Measurements from ENCODE around the gene TBC1D8. TPM values are rescaled to one million over a fixed set of nuclear protein-coding genes. Genes with fewer than 3 reads are reported as not detected.

TBC1D8 gene
- total and polyA plus RNA-seq, 2 of the 13 experiments (the other 11 are each of a cell fraction or from before 2014, with no cell fraction given), result 45.1 to 95.4 TPM

GRCh38 chr2:101001691-101002561 lies 149.3 kb downstream of the TBC1D8 start, which contains the start of gene RPL31 (continued):
- no peak for TF ChIP-seq FUBP1 (CRISPR knock-in tag; IDR thresholded peaks at IDR 0.05; ENCODE audit: borderline replicate concordance)
- peak; percentile 73 for TF ChIP-seq ETV5 (CRISPR knock-in tag; IDR thresholded peaks at IDR 0.05; ENCODE audit: borderline replicate concordance)
- TF ChIP-seq ZNF205 (CRISPR knock-in tag; IDR thresholded peaks at IDR 0.05), result peak; percentile 92; the same call in 1 of the 2 replicates
- TF ChIP-seq ZNF44 (CRISPR knock-in tag; IDR thresholded peaks at IDR 0.05), result peak; percentile 96
- peak; percentile 94 for TF ChIP-seq ZFP37 (CRISPR knock-in tag; IDR thresholded peaks at IDR 0.05; ENCODE audit: borderline replicate concordance)
- peak; percentile 97 for TF ChIP-seq AGO2 (optimal IDR thresholded peaks at IDR 0.05; ENCODE audit: low read depth, low read length)
- TF ChIP-seq ZBTB7B (CRISPR knock-in tag; IDR thresholded peaks at IDR 0.05), result no peak
- TF ChIP-seq IKZF5 (CRISPR knock-in tag; IDR thresholded peaks at IDR 0.05), result peak; percentile 99
- no peak for TF ChIP-seq PLRG1 (conservative IDR thresholded peaks at IDR 0.05)
- TF ChIP-seq HINFP (CRISPR knock-in tag; IDR thresholded peaks at IDR 0.05; ENCODE audit: low read depth), result peak; percentile 94
- TF ChIP-seq ZNF746 (CRISPR knock-in tag; IDR thresholded peaks at IDR 0.05), result peak; percentile 94
- peak; percentile 94 for TF ChIP-seq AFF4 (CRISPR knock-in tag; IDR thresholded peaks at IDR 0.05)
- TF ChIP-seq DZIP1 (CRISPR knock-in tag; IDR thresholded peaks at IDR 0.05), result peak; percentile 99
- TF ChIP-seq DDIT3 (CRISPR knock-in tag; IDR thresholded peaks at IDR 0.05), result peak; percentile 94; the same call in 1 of the 2 replicates
- no peak for TF ChIP-seq GPBP1L1 (CRISPR knock-in tag; IDR thresholded peaks at IDR 0.05)

Data from HepG2 (cell line).